Right lobe of liver (tissue), 6 donors: ENCODE data around the gene TAGLN2. TPM values are rescaled to one million over a fixed set of nuclear protein-coding genes. Genes with fewer than 3 reads are reported as not detected.

ENCODE experiments used
- ATAC-seq, 4 donors: fragments of 200-7000 bp; cut with Tn5 transposase; one replicate each; pipeline ENCODE4 v1.9.1; 2020; ENCODE audit warnings: mild to moderate bottlenecking in 4 of 4, moderate library complexity in 4 of 4
- DNase-seq, 3 donors: peaks; one replicate each; pipeline ENCODE4 v3.0.0-alpha.2; 2020
- H3K27ac ChIP-seq, 3 donors: fragments of 200-600 bp; one replicate each; pipeline ENCODE4 v1.8.0; 2022
- H3K27me3 ChIP-seq, 2 donors: fragments of 200-600 bp; one replicate each; pipeline ENCODE4 v1.8.0; 2022
- H3K36me3 ChIP-seq, 4 donors: fragments of 200-600 bp; sonication (generic) in 1 of 4; one replicate each; pipeline versions ENCODE4 v1.5.1 to v1.8.0; 2017 to 2022; ENCODE audit warnings: control low read depth in 1 of 4
- H3K4me1 ChIP-seq, 4 donors: fragments of 200-600 bp; sonication (generic) in 1 of 4; one replicate each; pipeline versions ENCODE4 v1.5.1 to v1.8.0; 2017 to 2022; ENCODE audit warnings: control low read depth in 1 of 4
- H3K4me3 ChIP-seq, 3 donors: fragments of 200-600 bp; one replicate each; pipeline ENCODE4 v1.8.0; 2022
- H3K9me3 ChIP-seq, 4 donors: fragments of 200-600 bp; sonication (generic) in 1 of 4; one replicate each; pipeline versions ENCODE4 v1.5.1 to v1.8.0; 2017 to 2022; ENCODE audit warnings: control low read depth in 1 of 4
- CTCF ChIP-seq, 4 donors: fragments of 200-600 bp in 3 of 4; fragments of 450-650 bp in 1 of 4; IDR thresholded peaks; one replicate each; pipeline versions ENCODE4 v1.5.1 to v1.8.0; 2016 to 2022; ENCODE audit warnings: antibody characterized with exemption in 4 of 4, mild to moderate bottlenecking in 2 of 4
- POLR2A ChIP-seq: fragments of 450-650 bp; IDR thresholded peaks from one replicate; pipeline ENCODE4 v1.6.1; 2017; ENCODE audit warnings: antibody characterized with exemption, mild to moderate bottlenecking
- WGBS: methylation state at CpG from one replicate; pipeline ENCODE4 v1.1.6; 2018; ENCODE audit warnings: low coverage, low lambda C conversion rate; ENCODE audit not compliant: insufficient coverage; ENCODE audit errors: missing lambda C conversion rate; 5-methylcytosine and 5-hydroxymethylcytosine counted together
- intact Hi-C, 2 donors: fragments of 100-400 bp; cut with DNase I; formaldehyde crosslinking; loops; one replicate each; pipeline versions ENCODE4 v1.11.2 to v1.14.1; 2022
- long read RNA-seq: library from polyadenylated mRNA; unstranded; transcript quantifications from one replicate; pipeline ENCODE4 v2.0.0, GENCODE V29; 2019
- total RNA-seq, 6 experiments: library from RNA; depleted of rRNA in 2 of 6; stranded (reverse); fragments of >200 nt in 2 of 6; fragmentation: NEBNext Ultra II Directional in 3 of 6; extraction: Animal tissue kit (Norgen Biotek cat#: 25700) in 3 of 6; gene quantifications; one replicate each; pipeline versions ENCODE4 v1.1.0 to v1.2.4, GENCODE V29; 2016 to 2023
- donor health status: DM: no; HTN: yes; CAD: no.
- donor health status: DM: no; HTN: no; CAD: no.
- donor health status: DM: no; HTN: no; CAD: no.
- donor health status: DM: no; HTN: yes; CAD: no.
- donor health status: DM: no; HTN: yes; CAD: no.

TAGLN2 gene
- 100 to 1,000 TPM in 3 of 6 experiments, 10 to 100 TPM in 3; 53.2 to 200 (median 117) TPM for total RNA-seq
- long read RNA-seq, transcript TAGLN2-203 (5 exons, 1,604 nt) = major isoform, 20 of 25 reads
- long read RNA-seq, partial matches to known transcripts = 0 of 25 reads
- long read RNA-seq, other reads (novel, unspliced or antisense) = 5 of 25 reads

- 0% methylated on average over 19 of the region's 58 CpGs for WGBS
- TF ChIP-seq CTCF (IDR thresholded peaks at IDR 0.05) (no peak), POLR2A (peak; percentile 89)
- ATAC-seq (peak; percentile 63 to 75 (median 73)), DNase-seq (peak; percentile 90 to 94 (median 92))
- H3K27me3 ChIP-seq = no peaks in the 10 kb centered on the region
- intact Hi-C loops = no loop called here
- H3K4me1 ChIP-seq = peaks cover 0 to 26% (median 13%) of the 10 kb centered on the region in 4 donors
- H3K36me3 ChIP-seq = peaks cover under 1 to 7% (median 2%) of the 10 kb centered on the region in 4 donors
- H3K4me3 ChIP-seq = peak within 1 kb of the TSS; percentile 67 to 91 (median 85)
- peak within 1 kb of the TSS; percentile 84 to 91 (median 84) for H3K27ac ChIP-seq
- H3K9me3 ChIP-seq = no peaks in the 10 kb centered on the region
Observed at GRCh38 chr1:159924791-159925718, at the start of gene TAGLN2. TSS of gene TAGLN2 (minus strand) at chr1:159925507. CDS start at chr1:159920509, 4,998 bp downstream.

DNA sequence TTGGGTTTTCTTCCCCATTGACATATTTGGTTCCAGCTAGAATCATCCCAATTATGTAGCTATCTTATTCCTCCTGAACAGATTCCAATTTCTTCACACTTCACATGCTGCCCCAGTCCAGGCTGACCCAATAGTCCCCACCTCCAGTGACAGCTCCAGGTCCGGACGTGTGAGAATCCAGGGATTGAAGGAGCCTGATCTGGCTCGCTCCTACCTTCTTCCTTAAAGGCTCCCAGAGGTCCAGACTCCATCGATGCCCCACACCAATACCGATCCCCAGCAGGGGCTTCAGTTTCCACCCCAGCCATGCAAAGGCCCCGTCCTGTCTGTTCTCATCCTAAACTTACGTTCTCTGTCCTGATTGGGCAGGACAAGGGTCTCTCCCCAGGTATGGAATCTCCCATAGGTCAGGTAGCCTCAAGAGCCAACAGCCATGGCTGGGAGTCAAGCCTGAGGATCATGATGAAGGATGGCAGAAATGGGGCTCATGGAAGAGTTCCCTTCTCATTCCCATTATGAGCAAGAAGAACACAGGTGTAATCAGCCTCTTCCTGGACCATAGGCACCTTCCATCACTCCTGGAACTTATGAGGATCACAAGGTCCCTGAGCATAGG is 49.2 kb upstream of the TAGLN2 start:
- WGBS = 96% methylated on average over 7 of the region's 7 CpGs
- Histone ChIP-seq H3K4me1 (peaks cover 0 to 21% (median 12%) of the 10 kb centered on the region in 4 donors), H3K36me3 (no peaks in the 10 kb centered on the region), H3K4me3 (no peak overlapping the region), H3K9me3 (no peaks in the 10 kb centered on the region), H3K27me3 (no peaks in the 10 kb centered on the region), H3K27ac (no peak overlapping the region)
- TF ChIP-seq CTCF (IDR thresholded peaks at IDR 0.05) (no peak), POLR2A (no peak)
- no peak for DNase-seq
- ATAC-seq = no peak
- intact Hi-C loops = no loop called here

DNA sequence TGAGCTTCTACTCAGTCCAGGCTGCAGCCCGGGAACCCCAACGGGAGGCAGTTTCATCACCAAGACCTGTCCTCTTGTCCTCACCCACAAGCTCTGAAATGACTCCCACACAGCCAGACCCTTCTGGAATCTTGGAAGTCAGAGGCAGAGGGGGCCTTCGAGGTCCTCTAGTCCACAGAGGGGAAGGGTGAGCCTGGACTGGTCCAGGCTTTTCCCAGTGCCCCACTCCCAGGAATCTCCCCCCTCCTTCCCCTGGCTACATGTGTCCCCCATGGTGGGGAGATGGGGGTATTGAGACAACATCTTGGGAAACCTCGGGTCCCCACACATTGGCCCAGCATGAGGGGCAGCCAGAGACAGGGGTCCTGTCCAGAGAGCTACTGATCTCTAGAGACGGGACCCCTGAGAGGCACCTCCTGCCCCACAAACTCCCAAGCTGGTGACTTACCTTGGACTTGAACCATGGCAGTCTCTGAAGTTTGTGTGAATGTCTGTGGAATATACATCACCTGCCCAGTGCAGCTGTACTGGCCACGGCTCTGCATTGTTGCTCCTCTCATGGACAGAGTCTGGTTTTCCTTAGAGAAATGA is 48.1 kb upstream of the TAGLN2 start:
- TF ChIP-seq CTCF (IDR thresholded peaks at IDR 0.05) (no peak), POLR2A (no peak)
- no peak for DNase-seq
- H3K36me3 ChIP-seq = no peaks in the 10 kb centered on the region
- H3K9me3 ChIP-seq = no peaks in the 10 kb centered on the region
- H3K4me1 ChIP-seq = peaks cover 0 to 24% (median 12%) of the 10 kb centered on the region in 4 donors
- no CpG with 5 or more reads among the region's 6 CpGs for WGBS
- H3K4me3 ChIP-seq = no peak overlapping the region
- no peaks in the 10 kb centered on the region for H3K27me3 ChIP-seq
- no peak overlapping the region for H3K27ac ChIP-seq
- intact Hi-C loops = no loop called here
- no peak for ATAC-seq

DNA sequence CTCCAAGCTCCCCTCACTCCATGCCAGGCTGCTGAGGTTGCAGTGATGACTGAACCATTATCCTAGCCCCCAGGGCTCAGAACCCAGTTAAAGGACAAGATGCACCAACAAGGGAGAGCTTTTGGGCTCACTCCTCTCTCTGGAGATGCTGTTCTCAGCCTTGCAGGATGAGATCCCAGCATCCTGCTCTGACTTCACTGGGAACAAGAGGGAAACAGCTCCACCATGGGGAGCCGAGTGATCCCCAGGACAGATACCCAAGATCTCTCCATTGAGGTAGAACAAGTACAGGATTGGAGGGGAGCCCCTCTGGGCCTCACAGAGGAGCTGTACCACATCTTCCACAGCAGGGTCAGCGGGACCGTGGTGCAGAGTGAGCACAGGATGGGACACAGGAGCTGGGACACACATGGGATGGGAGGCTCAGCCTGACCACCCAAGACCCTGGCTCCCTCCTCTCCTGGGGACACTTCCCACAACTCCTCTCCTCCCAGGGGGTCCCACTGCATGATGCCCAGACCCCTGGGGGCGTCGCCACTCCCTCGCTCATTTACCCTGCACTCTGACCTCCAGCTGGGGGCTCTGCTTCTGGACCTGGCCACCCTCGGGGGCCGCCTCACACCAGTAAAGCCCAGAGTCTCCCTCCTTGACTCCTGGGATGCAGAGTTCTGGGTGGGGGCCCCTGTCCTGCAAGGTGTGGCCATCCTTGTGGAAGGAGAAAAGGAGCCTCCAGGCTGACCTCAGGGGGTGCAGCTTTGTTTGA is 47.3 kb upstream of the TAGLN2 start:
- H3K9me3 ChIP-seq = no peaks in the 10 kb centered on the region
- intact Hi-C loops = no loop called here
- H3K27ac ChIP-seq = no peak overlapping the region
- no peaks in the 10 kb centered on the region for H3K27me3 ChIP-seq
- peaks cover 0 to 24% (median 12%) of the 10 kb centered on the region in 4 donors for H3K4me1 ChIP-seq
- H3K4me3 ChIP-seq = no peak overlapping the region
- no peaks in the 10 kb centered on the region for H3K36me3 ChIP-seq
- WGBS = 93% methylated on average over 6 of the region's 8 CpGs
- TF ChIP-seq CTCF (IDR thresholded peaks at IDR 0.05) = no peak
- no peak for TF ChIP-seq POLR2A
- no peak for DNase-seq
- no peak for ATAC-seq
